Sigmoid colon (tissue), 7 donors: ENCODE measurements around the gene ELF3. TPM values are rescaled to one million over a fixed set of nuclear protein-coding genes. Genes with fewer than 3 reads are reported as not detected.

ENCODE experiments used
- DNase-seq: peaks from one replicate; pipeline ENCODE4 v3.0.0-alpha.2; 2019
- H3K27ac ChIP-seq, 4 donors: fragments of 200-600 bp; sonication (generic); one replicate each; pipeline ENCODE4 v1.5.1; 2016 to 2019; ENCODE audit warnings: mild to moderate bottlenecking in 1 of 4
- H3K27me3 ChIP-seq, 3 donors: fragments of 200-600 bp; sonication (generic); one replicate each; pipeline ENCODE4 v1.5.1; 2019; ENCODE audit warnings: mild to moderate bottlenecking in 1 of 3
- H3K36me3 ChIP-seq, 4 donors: fragments of 200-600 bp; sonication (generic); one replicate each; pipeline ENCODE4 v1.5.1; 2016 to 2019
- H3K4me1 ChIP-seq, 4 donors: fragments of 200-600 bp; sonication (generic); one replicate each; pipeline ENCODE4 v1.5.1; 2017 to 2019
- H3K4me3 ChIP-seq, 4 donors: fragments of 200-600 bp; sonication (generic); one replicate each; pipeline ENCODE4 v1.5.1; 2017 to 2019; ENCODE audit warnings: mild to moderate bottlenecking in 2 of 4, moderate library complexity in 1 of 4
- H3K9me3 ChIP-seq, 4 donors: fragments of 200-600 bp in 3 of 4; sonication (generic) in 3 of 4; one replicate each; pipeline versions ENCODE4 v1.5.1 to v1.6.1; 2013 to 2019
- EP300 ChIP-seq, 4 donors: sonication (generic); formaldehyde crosslinking; IDR thresholded peaks; one replicate each; pipeline ENCODE4 v1.6.1; 2017; ENCODE audit warnings: antibody characterized with exemption in 4 of 4
- POLR2A ChIP-seq, 2 donors: fragments of 450-650 bp; IDR thresholded peaks; one replicate each; pipeline ENCODE4 v1.6.1; 2016; ENCODE audit warnings: antibody characterized with exemption in 2 of 2, mild to moderate bottlenecking in 2 of 2, moderate library complexity in 2 of 2
- POLR2AphosphoS5 ChIP-seq, 4 donors: sonication (generic); formaldehyde crosslinking; IDR thresholded peaks; one replicate each; pipeline ENCODE4 v1.6.1; 2017; ENCODE audit warnings: antibody characterized with exemption in 4 of 4
- WGBS, 2 donors: extraction: QIAGEN DNeasy Blood & Tissue Kit; methylation state at CpG; one replicate each; pipeline ENCODE4 v1.1.7; 2013; 5-methylcytosine and 5-hydroxymethylcytosine counted together
- intact Hi-C: fragments of 100-400 bp; cut with DNase I; formaldehyde crosslinking; loops from one replicate; pipeline ENCODE4 v1.15.1; 2023
- polyA plus RNA-seq, 3 donors: library from polyadenylated mRNA; stranded (reverse); fragments of 200-250 nt; gene quantifications; one replicate each; pipeline ENCODE4 v1.2.3, GENCODE V29; 2013
- total RNA-seq, 4 donors: library from RNA; depleted of rRNA; stranded (reverse); fragments of >200 nt; gene quantifications; one replicate each; pipeline ENCODE4 v1.1.0, GENCODE V29; 2016
- TF ChIP-seq, protein P1 (sequence below), 4 experiments: fragments of 450-650 bp in 3 of 4; fragments of 200-600 bp in 1 of 4; IDR thresholded peaks; one replicate each; pipeline ENCODE4 v1.5.1; 2016 to 2019; ENCODE audit warnings: antibody characterized with exemption in 4 of 4, mild to moderate bottlenecking in 3 of 4, moderate library complexity in 2 of 4
- donor health status: healthy with polysubstance abuse.
- donor health status: Bipolar disorder and iron deficiency.
- donor health status: healthy.

ELF3 gene
- total and polyA plus RNA-seq, 7 donors, result 0.16 to 665 (median 1.8) TPM

- Histone ChIP-seq H3K4me1 (no peaks in the 10 kb centered on the region), H3K36me3 (peaks cover 15 to 69% (median 40%) of the 10 kb centered on the region in 4 donors), H3K4me3 (no peak overlapping the region), H3K27me3 (no peaks in the 10 kb centered on the region), H3K9me3 (no peaks in the 10 kb centered on the region), H3K27ac (no peak overlapping the region)
- no peak for DNase-seq
- intact Hi-C loops, result no loop called here
- TF ChIP-seq POLR2AphosphoS5 (IDR thresholded peaks at IDR 0.05), result no peak
- no peak for TF ChIP-seq EP300 (IDR thresholded peaks at IDR 0.05)
- TF ChIP-seq POLR2A (IDR thresholded peaks at IDR 0.05), result no peak
- TF ChIP-seq, protein P1, sequence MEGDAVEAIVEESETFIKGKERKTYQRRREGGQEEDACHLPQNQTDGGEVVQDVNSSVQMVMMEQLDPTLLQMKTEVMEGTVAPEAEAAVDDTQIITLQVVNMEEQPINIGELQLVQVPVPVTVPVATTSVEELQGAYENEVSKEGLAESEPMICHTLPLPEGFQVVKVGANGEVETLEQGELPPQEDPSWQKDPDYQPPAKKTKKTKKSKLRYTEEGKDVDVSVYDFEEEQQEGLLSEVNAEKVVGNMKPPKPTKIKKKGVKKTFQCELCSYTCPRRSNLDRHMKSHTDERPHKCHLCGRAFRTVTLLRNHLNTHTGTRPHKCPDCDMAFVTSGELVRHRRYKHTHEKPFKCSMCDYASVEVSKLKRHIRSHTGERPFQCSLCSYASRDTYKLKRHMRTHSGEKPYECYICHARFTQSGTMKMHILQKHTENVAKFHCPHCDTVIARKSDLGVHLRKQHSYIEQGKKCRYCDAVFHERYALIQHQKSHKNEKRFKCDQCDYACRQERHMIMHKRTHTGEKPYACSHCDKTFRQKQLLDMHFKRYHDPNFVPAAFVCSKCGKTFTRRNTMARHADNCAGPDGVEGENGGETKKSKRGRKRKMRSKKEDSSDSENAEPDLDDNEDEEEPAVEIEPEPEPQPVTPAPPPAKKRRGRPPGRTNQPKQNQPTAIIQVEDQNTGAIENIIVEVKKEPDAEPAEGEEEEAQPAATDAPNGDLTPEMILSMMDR (IDR thresholded peaks at IDR 0.05), result no peak
- 79 to 84% methylated on average over 6 of the region's 6 CpGs for WGBS, 2 donors
Measured at GRCh38 chr1:201990427-201990826, 20.0 kb upstream of the ELF3 start.

DNA sequence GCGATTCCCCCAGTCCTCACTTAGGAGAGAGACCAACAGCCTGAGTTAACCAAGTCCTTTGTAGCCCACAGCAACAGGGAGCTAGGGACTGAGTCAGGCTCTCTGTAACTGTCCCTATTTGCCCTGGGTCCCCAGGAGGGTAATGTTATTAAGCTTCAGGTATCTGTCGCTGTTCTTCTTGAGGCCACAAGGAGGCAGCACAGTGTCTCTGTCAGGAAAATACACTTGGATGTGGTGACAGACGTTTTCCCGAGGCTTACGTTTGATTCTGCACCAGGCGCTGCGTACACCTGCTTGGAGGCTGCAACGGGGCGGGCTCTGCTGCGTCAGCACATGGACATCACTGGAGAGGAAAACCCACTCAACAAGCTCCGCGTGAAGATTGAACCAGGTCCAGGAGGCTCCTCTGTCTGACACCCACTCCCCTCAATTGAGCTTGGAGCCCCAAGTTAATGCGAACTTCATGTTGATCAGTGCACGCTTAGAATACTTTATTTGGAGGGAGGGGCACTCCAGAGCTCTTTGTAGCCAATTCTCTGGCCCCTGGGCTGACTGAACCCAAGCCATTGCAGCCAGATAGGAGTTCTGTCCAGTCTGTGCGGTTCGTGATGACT is 10.7 kb upstream of the ELF3 start:
- intact Hi-C loops, result no loop called here
- no peak overlapping the region for H3K4me3 ChIP-seq
- 37 to 66% methylated on average over 16 of the region's 16 CpGs for WGBS, 2 donors

DNA sequence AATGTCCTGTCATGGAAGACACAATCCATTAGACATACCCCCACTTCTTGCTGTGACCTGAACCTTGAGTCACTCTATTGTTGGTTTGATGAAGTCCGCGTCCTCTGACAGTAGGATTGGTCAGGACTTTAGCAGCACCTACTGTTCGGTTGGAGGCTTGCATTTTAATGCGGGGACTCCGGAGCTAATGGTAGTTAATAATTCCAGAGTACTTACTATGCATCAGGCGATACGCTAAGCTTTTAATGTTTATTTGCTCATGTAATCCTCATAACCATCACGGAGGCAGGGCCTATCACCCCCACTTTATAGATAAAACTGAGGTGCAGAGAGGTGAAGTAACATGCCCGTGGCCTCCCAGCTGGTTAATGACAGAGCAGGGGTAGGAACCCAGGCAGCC is 7.9 kb upstream of the ELF3 start:
- 86 to 87% methylated on average over 9 of the region's 9 CpGs for WGBS, 2 donors
- no peak for DNase-seq
- intact Hi-C loops, result no loop called here
- peaks cover 13 to 91% (median 47%) of the 10 kb centered on the region in 4 donors for H3K36me3 ChIP-seq
- no peak overlapping the region for H3K27ac ChIP-seq
- no peaks in the 10 kb centered on the region for H3K27me3 ChIP-seq
- H3K4me3 ChIP-seq, result no peak overlapping the region
- no peaks in the 10 kb centered on the region for H3K4me1 ChIP-seq
- no peaks in the 10 kb centered on the region for H3K9me3 ChIP-seq
- TF ChIP-seq EP300 (IDR thresholded peaks at IDR 0.05) (no peak), POLR2A (IDR thresholded peaks at IDR 0.05) (no peak), POLR2AphosphoS5 (IDR thresholded peaks at IDR 0.05) (no peak)
- TF ChIP-seq, protein P1 (IDR thresholded peaks at IDR 0.05), result no peak

More for the DNA sequence above, 10.7 kb upstream of the ELF3 start:
- DNase-seq, result no peak
- no peaks in the 10 kb centered on the region for H3K4me1 ChIP-seq
- no peak overlapping the region for H3K27ac ChIP-seq
- no peaks in the 10 kb centered on the region for H3K27me3 ChIP-seq
- H3K9me3 ChIP-seq, result no peaks in the 10 kb centered on the region
- no peak for TF ChIP-seq POLR2A (IDR thresholded peaks at IDR 0.05)
- TF ChIP-seq EP300 (IDR thresholded peaks at IDR 0.05), result no peak
- TF ChIP-seq, protein P1 (IDR thresholded peaks at IDR 0.05), result peak in 3 of 4 experiments; percentile 46 to 68 (median 58)
- TF ChIP-seq POLR2AphosphoS5 (IDR thresholded peaks at IDR 0.05), result no peak
- H3K36me3 ChIP-seq, result peaks cover 17 to 92% (median 58%) of the 10 kb centered on the region in 4 donors

DNA sequence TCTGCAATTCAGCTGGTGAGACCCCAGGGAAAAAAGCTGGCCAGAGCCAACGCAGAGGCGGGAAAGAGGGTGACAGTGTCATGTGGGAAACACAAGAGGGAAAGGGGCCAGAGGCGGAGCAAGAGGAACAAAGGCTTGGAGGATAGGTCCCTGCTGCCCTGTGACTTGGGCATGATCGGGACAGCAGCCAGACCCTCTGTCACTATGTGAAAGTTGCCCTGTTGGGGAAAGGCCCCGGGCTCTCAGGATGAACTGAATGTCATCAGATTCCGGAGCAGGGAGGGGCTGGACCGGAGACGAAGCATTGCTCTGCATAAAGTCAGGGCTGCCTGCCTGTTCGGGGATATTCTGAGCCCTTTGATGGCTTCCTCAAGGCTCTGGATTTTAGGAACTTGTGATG is 5.7 kb upstream of the ELF3 start:
- intact Hi-C loops, result no loop called here
- Histone ChIP-seq H3K27me3 (no peaks in the 10 kb centered on the region), H3K27ac (no peak overlapping the region), H3K36me3 (peaks cover 13 to 76% (median 38%) of the 10 kb centered on the region in 4 donors), H3K9me3 (no peaks in the 10 kb centered on the region), H3K4me3 (no peak overlapping the region), H3K4me1 (peaks cover 0 to 2% (median 0%) of the 10 kb centered on the region in 4 donors)
- 81% methylated on average over 9 of the region's 9 CpGs for WGBS, 2 donors
- no peak for DNase-seq
- TF ChIP-seq POLR2A (IDR thresholded peaks at IDR 0.05) (no peak), POLR2AphosphoS5 (IDR thresholded peaks at IDR 0.05) (no peak), EP300 (IDR thresholded peaks at IDR 0.05) (no peak)
- TF ChIP-seq, protein P1 (IDR thresholded peaks at IDR 0.05), result no peak

DNA sequence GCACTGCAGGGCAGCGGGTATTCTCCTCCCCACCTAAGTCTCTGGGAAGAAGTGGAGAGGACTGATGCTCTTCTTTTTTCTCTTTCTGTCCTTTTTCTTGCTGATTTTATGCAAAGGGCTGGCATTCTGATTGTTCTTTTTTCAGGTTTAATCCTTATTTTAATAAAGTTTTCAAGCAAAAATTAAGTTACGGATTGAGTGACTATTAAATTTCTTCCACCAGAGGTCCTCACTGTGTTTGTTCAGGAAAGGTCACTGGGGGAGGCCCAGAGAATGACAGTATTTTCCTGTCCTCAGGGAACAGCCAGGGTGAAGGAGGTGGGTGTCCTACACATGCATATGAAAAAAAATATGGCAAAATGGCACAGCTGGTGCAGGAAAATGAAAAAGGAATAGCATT is 4.4 kb upstream of the ELF3 start:
- 72 to 85% methylated on average over 2 of the region's 2 CpGs for whole genome bisulfite sequencing, 2 donors
- Histone ChIP-seq H3K27ac (no peak overlapping the region), H3K4me1 (peaks cover 0 to 4% (median 0%) of the 10 kb centered on the region in 4 donors), H3K36me3 (peaks cover 13 to 64% (median 31%) of the 10 kb centered on the region in 4 donors), H3K9me3 (no peaks in the 10 kb centered on the region), H3K27me3 (no peaks in the 10 kb centered on the region), H3K4me3 (no peak overlapping the region)
- TF ChIP-seq, protein P1 (IDR thresholded peaks at IDR 0.05), result peak in 2 of 4 experiments; percentile 23 to 42
- TF ChIP-seq POLR2AphosphoS5 (IDR thresholded peaks at IDR 0.05), result no peak
- DNase-seq, result no peak
- intact Hi-C loops, result no loop called here
